ENCODE data around the gene RHBDD1.

DNA sequence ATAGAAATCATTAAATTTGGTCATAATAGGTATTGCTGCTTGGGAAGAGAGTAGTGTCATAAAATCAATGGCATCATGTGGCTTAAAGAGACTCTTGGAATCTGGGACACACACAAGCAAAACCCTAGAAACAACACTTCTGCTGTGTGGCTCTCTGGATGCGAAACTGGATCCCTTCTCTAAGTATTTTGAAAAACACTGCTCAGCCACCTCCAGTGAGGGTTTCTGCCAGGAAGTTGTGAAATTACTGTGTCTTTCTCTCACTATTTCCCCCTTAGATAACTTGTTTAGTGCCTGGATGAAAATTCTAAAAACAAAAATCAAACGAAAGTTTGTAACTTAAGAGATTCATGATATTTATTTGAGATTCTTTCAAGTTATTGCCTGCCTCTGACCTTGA, 163.8 kb downstream of the RHBDD1 start:
- TF ChIP-seq, protein P1, sequence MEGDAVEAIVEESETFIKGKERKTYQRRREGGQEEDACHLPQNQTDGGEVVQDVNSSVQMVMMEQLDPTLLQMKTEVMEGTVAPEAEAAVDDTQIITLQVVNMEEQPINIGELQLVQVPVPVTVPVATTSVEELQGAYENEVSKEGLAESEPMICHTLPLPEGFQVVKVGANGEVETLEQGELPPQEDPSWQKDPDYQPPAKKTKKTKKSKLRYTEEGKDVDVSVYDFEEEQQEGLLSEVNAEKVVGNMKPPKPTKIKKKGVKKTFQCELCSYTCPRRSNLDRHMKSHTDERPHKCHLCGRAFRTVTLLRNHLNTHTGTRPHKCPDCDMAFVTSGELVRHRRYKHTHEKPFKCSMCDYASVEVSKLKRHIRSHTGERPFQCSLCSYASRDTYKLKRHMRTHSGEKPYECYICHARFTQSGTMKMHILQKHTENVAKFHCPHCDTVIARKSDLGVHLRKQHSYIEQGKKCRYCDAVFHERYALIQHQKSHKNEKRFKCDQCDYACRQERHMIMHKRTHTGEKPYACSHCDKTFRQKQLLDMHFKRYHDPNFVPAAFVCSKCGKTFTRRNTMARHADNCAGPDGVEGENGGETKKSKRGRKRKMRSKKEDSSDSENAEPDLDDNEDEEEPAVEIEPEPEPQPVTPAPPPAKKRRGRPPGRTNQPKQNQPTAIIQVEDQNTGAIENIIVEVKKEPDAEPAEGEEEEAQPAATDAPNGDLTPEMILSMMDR (conservative IDR thresholded peaks at IDR 0.05; ENCODE audit: low read depth, low read length), result no peak
- no peak for TF ChIP-seq EZH2 (IDR thresholded peaks at IDR 0.05; ENCODE audit: borderline replicate concordance, low read depth, low read length, poor library complexity, severe bottlenecking)

Data from A673 (cell line).